ENCODE data around the gene SLC25A39.

SLC25A39 gene

DNA sequence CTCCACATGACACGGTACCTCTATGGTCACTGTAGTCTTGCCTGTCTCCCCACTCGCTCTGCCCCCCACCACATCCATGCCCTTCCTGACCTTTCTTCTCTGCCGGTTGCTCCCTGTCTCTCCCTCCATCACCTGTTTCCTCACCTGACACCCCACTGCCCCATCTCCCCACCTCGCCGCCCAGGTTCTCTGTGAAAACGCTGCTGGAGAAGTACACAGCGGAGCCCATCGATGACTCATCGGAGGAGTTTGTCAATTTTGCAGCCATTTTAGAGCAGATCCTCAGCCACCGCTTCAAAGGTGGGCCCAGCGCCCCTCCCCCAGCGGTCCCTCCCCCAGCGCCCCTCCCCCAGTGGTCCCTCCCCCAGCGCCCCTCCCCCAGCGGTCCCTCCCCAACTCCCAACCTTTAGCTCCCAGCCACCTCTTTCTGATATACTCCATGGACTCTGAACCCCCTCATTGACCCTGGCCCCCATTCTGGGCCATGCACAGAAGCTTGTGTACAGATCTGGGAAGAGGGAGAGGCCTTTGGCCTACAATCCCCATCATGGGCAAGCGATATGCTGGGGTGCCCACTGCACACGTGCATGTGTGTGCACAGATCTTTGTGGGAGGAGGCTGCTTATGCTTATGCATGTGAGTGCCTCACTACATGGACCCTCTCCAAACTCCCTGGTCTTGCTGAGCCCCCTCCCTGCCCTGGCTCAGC, 12.1 kb downstream of the SLC25A39 start:
- DNase-seq (ENCODE audit: low spot score): no peak

DNA sequence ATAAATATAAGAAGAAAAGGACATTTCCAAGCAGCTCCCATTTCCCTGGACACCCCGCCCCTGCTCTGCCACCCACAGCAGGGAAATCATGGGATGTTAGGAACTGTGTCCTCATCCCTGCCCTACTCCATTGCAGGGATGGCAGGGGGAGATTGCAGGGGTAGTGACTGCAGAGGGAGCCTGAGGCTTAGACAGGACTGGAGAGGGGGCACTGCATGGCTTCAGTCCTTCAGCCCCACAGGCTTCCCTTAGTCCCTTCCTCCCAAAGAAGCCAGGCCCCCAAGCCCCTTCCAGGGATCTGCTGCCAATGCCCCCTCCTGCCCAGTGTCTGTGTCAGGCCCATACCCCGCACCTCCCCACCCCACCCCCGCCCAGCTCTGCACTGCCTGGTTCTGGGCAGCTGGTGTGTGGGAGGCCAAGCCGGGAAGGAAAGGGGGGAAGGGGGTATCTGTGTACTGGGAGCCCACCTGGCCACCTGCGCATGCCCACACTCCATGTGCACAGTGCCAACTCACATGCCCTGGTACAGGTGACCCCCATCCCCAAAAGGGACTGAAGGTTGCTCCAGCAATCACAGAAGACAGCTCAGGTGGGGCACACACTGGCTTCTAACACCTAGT, 13.0 kb downstream of the SLC25A39 start:
- DNase-seq (ENCODE audit: low spot score): no peak

DNA sequence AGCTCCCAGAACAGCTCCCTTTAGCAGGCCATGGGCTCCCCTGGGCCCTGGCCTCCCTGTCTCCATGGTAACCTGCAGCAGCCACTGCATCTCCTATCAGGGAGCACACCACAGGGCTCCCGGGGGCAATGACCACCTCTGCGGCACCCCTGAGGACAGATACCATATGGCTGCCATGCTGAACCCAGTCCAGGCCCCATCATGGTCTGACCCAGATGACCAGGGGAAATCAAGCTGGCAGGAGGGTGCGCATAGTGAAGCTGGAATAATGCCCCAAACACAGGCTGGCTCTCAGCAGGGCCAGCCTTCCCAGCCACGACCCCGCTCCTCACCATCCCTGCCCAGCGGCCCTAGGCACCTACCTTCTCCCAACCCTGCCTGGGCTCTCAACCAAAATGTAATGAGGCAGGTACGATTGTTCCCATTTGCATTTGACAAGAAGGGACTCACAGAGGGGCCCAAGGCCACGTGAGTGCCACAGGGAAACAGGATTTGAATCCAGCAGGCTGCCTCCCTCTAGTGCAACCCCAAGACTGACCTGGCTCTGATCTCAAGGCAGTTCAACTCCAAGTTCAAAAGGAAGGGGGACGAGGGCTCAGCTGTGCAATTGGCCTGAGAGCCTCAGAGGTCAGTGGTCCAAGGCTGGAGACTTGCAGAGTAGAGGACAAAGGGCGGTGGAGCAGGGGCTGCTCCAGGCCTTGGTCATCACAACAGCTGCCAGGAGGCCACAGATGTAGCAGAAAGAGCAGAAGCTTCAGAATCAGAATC, 13.8 kb downstream of the SLC25A39 start:
- DNase-seq (ENCODE audit: low spot score): no peak

DNA sequence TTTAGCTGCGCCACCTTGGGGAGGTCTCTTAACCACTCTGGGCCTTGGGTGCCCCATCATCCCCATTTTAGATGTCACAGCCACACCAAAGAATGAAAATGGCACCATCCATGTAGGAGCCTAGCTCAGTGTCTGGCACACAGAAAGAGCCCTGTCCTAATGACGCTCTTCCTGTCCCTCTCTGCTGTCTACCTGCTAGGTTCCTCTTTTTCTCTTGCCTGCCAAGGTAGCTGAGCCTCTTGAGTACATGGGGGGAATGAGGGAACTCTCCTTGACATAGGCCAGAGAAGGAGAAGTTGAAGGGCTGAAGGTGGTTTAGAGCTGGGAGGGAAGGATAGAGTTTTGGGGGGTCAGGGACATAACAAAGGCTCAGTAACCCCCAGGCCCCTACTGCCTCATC, 14.4 kb downstream of the SLC25A39 start:
- no peak for DNase-seq (ENCODE audit: low spot score)

DNA sequence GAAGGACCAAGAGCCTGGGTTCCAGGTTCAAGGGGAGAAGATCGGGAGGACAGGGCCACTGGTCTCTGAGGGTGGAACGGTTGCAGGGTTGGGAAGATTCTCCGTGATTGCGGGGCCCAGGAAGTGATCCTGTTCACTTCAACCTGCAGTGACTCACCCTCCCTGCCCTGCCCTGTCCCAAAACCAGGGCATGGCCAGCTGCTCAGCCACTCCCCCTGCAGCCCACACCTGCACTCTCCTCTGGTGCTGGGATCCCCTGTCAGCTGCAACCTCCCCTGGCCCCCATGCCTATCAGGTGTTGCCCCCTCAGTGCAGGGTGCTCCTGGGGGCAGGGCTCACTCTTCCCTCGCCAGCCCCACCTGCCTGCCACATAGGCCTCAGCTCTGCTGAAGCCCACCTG, 15.2 kb downstream of the SLC25A39 start:
- DNase-seq (ENCODE audit: low spot score): no peak

DNA sequence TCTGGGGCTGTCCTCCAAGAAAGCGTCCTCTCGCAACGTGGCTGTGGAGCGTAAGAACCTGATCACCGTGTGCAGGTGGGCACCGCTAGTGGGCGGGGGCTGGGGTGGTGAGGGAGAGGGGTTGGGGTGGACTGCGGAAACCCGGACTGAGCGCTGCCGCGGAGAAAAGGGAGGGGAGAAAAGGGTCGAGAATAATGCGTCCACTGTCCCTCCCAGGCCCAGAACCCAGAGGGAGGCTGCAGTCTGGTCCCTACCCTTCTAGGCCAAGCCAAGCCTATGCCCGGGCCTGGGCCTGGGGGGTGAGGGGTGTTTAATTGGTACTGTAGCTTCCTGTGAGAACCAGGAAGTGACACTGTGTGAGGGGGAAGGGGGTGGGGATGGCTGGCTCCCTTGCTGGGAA, 15.8 kb downstream of the SLC25A39 start:
- no peak for DNase-seq (ENCODE audit: low spot score)

DNA sequence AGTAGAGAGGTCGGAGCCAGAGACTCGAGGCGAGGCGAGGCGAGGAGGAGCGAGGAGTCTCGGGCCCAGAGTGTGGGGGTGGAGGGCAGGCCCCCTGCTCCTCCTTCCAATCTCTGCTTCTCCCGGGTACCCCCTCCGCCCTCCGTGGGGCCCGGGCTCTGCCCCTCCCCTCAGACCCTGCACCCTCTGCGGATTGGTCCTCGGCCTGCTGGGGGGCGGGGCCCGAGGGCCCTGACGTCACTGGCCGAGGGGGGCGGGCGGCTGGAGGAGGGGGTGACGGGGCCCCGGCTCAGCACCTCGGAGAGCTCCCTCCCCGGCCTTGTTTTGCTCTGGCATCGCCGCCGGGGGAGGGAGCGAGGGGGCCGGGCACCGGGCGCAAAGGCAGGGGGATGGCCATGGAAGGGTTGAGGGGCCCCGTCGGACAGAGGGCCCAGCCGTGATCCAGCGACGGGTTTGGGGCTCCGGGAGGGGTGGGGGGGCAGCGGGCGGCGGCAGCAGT, 16.3 kb downstream of the SLC25A39 start, which contains the start of gene RUNDC3A:
RUNDC3A (plus strand) TSS at position 282 of the 499 bp plus-strand sequence. CDS start 232 bp downstream, outside the sequence.
- DNase-seq (ENCODE audit: low spot score): peak; percentile 94

DNA sequence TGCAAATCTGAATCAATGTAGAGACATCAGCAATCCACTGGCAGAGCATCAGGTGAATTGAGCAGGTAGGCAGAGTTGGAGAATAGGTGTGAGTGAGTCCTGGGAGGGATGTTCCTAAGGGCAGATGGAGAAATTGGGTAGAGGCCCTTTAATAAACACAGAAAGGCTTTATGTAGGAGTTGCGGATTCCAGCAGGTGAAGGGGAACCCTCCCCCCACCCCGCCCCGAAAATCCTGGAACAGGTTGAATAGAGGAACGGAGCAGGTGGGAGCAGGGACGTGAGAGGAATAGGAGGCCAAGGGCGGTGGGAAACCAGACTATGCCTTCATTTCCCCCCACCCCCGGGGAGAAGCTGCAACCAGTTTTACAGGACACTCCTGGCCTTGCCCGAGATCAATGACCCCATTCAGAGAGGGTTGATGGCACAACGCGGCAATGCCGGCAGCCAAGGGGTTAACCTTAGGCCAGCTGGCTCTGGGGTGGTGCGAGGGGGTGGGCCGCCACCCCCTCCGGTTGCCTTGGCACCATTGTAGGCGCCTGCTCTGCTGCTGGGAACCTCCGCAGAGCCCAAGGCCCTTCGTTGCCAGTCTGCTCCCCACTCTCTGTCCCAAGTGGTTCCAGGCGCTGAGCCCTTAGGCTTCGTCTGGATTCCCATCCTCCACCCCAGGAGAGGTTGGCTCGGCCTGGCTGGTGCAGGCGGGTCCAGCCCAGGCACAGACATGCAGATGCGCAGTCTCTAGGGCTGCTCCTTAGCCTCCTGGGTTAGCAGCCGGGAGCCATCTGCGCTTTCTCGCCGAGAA, 17.0 kb downstream of the SLC25A39 start:
- DNase-seq (ENCODE audit: low spot score): peak; percentile 73

DNA sequence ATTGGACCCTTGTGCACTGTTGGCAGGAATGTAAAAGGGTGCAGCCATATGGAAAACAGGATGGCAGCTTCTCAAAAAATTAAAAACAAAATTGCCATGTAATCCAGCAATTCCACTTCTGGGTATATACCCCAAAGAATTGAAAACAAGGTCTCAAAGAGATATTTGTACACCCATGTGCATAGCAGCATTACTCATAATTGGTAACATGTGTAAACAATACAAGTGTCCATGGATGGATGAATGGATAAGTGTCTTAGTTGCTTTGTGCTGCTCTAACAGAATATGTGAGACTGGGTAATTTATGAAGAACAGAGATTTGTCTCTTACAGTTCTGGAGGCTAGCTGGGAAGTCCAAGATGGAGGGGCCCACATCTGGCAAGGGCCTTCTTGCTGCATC, 20.0 kb downstream of the SLC25A39 start:
- no peak for DNase-seq (ENCODE audit: low spot score)

DNA sequence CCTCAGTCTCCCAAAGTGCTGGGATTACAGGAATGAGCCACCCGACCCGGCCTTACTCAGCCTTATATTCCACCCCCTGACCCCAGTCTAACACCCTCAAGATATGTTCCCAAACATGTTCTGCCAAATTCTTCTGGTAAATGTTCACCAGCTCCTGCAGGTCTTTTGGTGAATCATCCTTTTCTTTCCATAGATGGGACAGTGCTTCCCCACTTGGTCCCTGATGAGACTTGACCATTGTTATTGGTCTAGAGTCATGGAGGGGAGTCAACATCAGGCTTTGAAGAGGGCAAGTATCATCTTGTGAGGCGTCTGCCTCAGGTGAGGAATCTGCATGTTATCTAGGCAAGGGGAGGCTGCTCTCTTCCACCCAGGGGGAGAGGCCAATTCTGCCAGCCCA, 26.6 kb downstream of the SLC25A39 start:
- DNase-seq (ENCODE audit: low spot score): no peak

DNA sequence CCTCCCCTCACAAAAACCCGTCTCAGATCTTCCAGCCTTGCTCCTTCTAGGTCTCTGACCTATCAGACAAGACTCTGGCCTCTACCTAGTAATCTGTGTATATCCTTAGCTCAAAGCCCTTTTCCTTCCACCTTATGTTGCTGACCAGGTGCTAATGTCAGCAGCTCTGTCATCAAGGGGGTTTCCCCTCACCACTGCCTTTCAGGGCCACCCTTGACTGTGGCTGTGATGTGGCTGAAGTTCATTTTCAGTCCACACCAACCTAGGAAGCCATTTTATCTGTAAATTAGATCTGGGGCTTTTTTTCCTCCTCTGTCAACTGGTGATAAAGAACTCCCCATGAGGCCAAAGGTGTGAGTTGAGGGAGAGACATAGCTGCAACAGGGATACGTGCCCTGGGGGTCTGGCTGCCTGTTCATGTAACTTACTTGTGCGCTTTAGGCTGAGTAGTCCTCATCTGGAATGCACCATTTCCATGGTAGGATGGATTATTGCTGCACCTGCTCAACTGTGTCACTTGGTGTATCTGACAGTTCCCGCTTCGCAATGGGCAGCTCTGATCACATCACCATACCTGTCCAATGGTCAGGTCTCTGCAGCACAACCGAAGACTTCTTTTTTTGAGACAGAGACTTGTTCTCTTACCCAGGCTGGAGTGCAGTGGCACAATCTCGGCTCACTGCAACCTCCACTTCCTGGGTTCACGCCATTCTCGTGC, 31.0 kb downstream of the SLC25A39 start:
- DNase-seq (ENCODE audit: low spot score): no peak

DNA sequence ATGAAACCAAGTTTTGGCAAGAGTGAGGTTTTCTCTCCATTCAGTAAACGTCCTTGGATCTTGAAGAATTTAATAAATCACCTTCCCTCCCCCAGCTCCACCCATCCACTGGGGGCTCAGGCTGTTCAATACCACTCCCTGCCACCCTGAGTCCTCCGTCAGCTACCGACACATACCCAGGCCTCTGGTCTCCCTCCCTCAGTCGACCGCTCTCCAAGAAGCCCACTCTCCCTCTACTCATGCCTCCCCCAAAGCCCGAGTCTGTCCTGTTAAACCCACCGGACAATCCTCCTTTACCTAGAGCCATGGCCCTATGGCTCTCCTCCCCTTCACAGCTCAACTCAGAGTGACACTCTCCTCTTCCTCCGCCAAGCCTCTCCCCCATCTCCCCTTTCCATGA, 37.0 kb downstream of the SLC25A39 start:
- no peak for DNase-seq (ENCODE audit: low spot score)

DNA sequence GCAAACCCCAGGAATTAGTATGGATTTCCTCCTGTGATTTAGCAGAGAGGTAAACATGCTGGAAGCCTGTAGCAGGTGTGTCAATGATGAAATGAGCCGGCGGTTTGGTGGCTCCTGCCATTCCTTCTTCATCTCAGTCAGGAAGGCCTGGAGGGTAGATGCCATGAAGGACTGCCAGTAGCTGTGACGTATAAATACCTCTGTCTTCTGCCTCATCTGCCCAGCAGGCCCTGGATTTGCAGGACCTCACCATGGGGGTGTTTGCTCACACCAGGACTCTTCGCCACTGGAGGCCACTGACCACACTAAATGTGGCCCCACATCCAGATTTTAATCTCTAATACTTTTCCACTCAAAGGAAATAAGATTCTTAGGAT, 40.6 kb downstream of the SLC25A39 start:
- DNase-seq (ENCODE audit: low spot score): no peak

DNA sequence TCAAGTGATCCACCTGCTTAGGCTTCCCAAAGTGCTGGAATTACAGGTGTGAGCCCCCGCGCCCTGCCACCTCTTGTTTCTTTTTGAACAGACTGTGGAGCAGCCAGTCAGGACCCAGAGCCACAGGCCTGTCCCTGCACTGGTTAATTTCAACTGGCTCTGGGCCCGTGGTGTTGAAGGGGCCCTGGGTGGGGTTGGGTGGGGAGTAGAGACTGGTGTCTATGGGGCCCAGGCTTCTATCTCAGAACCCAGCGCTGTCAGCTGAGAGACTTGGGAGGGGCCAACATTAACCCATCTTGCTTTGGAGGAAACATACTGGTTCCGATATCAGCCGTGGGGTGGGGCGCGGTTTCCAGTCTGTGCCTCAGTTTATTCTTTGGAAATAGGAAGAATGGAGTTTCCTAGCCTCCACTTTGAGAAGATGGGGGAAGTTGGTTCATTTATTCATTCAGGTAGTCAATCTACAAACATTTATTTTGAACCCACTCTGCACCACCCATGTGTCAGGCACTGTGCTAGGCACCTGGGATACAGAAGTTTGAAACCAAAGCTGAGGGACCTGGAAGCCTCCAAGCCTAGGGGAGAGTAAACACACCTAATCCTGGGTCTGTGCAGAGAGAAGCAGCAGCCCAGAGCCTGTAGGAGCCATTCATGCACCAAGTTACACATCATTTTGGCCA, 41.1 kb downstream of the SLC25A39 start:
- no peak for DNase-seq (ENCODE audit: low spot score)

DNA sequence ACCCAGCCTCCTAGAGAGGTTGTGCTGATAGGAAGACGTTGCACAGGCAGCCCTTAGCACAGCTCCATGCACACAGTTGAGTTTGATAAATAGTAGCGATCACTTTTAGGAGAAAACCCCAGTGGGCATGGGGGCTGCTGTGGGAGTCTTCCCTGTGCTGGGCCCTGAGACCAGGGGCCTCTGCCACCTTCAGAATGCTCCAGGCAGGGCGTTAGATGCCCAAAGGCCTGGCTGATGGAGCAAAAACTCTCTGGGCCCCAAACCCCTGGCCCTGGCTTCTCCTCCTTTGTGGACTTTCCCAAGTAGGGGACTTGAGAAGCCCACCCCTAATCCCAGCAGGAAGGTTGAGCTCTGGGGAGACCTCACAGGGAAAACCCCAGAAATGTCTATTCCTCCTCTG, 42.4 kb downstream of the SLC25A39 start:
- DNase-seq (ENCODE audit: low spot score): no peak

DNA sequence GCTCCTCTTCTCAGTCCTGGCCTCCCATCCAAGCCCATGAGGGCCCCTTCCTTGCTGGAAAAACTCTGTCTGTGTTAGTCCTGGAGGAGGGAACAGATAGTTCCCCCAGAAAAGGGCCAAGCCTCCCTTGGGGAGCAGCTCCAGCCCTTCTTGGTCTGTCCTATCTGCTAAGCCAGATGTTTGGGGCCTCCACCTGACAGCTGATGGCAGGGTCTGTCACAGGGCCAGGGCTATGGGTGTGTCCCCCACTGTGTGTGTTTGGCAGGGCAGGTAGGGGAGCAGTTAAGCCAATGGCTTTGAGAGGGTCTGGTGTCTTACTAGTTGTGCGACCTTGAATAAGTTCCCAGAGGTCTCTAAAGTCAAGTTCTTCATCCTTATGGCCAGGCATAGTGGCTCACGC, 43.1 kb downstream of the SLC25A39 start:
- no peak for DNase-seq (ENCODE audit: low spot score)

DNA sequence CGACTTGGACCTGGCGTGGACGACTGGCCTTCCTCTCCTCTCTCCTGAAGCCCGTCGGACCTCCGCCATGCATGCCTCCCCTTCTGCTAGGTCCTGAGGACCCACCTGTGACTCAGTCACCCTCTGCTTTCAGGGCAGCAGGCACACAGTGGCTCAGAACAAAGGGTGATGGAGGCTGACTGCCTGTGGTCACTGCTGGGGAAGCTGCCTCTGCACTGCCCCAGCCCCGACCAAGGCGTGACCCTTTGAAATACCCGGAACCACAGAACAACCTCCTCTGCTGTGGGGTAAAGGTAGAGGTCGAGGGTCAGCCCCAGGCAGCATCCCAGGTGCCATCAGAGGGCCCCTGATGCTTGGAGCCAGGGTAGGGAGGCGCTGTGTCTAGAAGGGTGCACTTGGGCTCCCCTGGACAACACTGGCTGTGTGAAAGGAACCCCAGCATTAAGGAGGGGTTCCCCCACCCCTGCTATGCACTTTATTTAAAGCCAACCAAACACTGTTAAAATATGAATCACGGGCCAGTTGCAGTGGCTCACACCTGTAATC, 44.2 kb downstream of the SLC25A39 start:
- DNase-seq (ENCODE audit: low spot score): no peak

DNA sequence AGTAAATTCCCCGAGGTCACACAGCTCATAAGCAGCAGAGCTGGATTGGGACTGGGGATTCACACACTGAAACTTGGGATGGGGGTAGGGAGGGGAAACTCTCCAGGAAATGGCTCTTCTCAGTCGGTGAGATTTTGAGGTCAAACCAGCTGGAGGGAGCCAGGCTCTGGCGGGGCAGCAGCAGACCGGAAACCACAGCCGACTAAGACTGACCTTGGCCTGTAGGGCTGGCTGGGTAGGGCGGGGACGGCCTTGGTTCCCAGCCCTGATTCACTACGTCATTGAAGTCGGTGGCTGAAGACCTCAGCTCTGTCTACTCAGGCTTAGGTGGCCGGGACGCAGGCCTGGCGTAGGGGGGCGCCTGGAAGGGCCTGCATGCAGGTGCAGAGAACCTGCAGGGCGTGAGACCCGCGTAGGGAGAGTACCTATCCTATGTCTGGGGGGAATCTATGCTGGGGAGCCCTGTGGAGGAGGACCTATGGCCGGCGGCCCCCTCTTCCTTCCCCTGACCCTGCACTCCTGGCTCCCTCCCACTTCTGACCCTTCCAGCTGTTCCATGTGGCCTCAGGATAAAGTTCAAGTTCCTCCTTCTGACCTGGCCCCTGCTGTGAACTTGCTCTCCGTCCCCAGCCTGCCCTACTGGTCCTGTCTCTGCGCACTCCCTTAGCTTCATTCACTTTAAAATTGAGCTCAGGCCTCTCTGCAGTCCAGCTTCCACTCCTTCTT, 44.8 kb downstream of the SLC25A39 start:
- DNase-seq (ENCODE audit: low spot score): peak; percentile 56

DNA sequence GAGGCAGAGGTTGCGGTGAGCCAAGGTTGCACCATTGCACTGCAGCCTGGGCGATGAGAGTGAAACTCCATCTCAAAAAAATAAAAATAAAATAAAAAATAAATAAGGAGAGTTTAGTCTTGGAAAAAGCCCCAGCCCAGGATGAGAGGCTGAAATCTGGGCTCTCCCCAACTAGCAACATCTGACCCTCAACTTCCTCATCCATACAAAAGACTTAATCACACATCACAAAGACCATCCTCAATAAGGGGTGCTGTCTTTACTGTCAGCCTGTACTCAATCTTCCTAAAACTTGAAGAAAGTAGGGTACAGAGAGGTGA, 45.3 kb downstream of the SLC25A39 start:
- DNase-seq (ENCODE audit: low spot score): no peak

DNA sequence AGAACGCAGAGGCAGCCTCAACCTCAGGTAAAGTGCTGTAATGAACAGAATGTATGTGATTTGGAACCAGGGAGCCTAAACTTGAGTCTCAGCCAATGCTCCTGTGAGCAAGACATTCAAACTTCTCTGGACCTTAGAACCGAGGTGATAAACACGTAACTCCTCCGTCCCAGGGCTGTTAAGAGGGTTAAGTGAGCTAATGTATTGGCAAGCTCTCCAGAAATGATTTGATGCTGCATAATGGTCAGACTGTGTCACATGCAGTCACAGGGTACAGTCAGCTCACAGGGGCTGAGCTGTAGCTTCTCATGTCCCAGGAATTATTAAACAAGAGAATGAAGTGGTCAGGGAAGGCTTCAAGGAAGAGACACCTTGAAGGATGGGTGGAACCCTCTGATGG, 46.6 kb downstream of the SLC25A39 start:
- no peak for DNase-seq (ENCODE audit: low spot score)
